Uterus (tissue), 2 donors: Measurements from ENCODE around the gene CTRB1.

Experiments
- POLR2A ChIP-seq, 2 donors: fragments of 450-650 bp; IDR thresholded peaks; one replicate each; pipeline ENCODE4 v1.6.1; 2016; ENCODE audit warnings: antibody characterized with exemption in 2 of 2, mild to moderate bottlenecking in 1 of 2, moderate library complexity in 1 of 2
- TF ChIP-seq, protein P1 (sequence below), 4 experiments: fragments of 200-600 bp in 2 of 4; fragments of 450-650 bp in 2 of 4; sonication (generic) in 2 of 4; IDR thresholded peaks; one replicate each; pipeline ENCODE4 v1.5.1; 2016 to 2019; ENCODE audit warnings: antibody characterized with exemption in 4 of 4, mild to moderate bottlenecking in 2 of 4, moderate library complexity in 1 of 4

DNA sequence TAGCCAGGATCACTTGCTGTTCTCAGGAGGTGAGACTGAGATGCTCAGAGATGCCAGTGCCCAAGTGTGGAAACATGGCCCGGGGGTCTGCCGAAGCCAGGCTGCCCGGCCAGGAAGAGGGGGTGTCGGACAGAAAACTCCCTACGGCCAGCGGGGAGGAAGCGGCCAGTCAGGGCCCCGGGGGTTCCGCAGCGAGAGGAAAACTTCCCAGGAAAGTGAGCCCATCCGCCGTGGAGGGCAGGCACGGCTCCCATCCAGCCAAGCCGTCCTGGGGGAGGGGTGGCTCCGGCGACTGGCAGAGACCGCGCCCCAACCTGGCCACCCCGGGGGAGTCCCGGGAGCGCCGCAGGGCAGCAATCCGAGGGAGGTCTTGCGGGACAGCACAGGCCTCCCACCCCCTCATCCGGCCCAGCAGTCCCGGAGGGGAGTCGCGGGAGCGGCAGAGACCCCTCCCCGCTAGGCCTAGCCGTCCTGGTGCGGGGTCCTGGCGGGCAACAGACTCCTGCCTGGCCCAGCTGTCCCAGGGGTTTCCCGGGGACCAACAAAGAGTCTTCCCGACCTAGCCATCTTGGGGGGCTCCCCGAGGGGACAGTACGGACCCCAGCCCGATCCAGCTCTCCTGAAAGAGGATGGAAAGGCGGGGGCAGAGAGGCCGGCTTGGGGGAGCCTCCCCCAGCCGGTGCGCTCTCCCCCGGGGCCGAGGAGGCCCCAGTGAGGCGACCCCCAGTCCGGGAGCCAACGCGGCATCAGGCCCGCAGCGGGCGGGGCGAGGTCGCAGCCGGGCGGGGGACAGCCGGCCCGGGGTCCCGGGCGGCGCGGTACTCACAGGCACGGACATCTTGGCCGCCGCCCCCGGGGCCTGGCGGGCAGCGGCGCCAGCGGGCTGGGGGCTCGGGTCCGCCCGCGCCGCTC is 46.5 kb downstream of the CTRB1 start:
- TF ChIP-seq, protein P1, sequence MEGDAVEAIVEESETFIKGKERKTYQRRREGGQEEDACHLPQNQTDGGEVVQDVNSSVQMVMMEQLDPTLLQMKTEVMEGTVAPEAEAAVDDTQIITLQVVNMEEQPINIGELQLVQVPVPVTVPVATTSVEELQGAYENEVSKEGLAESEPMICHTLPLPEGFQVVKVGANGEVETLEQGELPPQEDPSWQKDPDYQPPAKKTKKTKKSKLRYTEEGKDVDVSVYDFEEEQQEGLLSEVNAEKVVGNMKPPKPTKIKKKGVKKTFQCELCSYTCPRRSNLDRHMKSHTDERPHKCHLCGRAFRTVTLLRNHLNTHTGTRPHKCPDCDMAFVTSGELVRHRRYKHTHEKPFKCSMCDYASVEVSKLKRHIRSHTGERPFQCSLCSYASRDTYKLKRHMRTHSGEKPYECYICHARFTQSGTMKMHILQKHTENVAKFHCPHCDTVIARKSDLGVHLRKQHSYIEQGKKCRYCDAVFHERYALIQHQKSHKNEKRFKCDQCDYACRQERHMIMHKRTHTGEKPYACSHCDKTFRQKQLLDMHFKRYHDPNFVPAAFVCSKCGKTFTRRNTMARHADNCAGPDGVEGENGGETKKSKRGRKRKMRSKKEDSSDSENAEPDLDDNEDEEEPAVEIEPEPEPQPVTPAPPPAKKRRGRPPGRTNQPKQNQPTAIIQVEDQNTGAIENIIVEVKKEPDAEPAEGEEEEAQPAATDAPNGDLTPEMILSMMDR (IDR thresholded peaks at IDR 0.05) = no peak
- TF ChIP-seq POLR2A (IDR thresholded peaks at IDR 0.05) = no peak
